ENCODE results near the gene FNDC1. TPM values are rescaled to one million over a fixed set of nuclear protein-coding genes. Genes with fewer than 3 reads are reported as not detected.

FNDC1 gene
- total and polyA plus RNA-seq, 10 of the 15 experiments (the other 5 are each of a cell fraction or from before 2014, with no cell fraction given) = not detected

GRCh38 chr6:159221486-159222170 is 52.4 kb downstream of the FNDC1 start:
- Histone ChIP-seq H3K4me2 (ENCODE audit: control insufficient read depth, insufficient read depth) (no peak overlapping the region), H3K79me2 (ENCODE audit: control insufficient read depth, insufficient read depth, low read length) (no peaks in the 10 kb centered on the region), H3K4me3 (no peak overlapping the region), H3K36me3 (ENCODE audit: control insufficient read depth in 2 of 2, insufficient read depth in 2 of 2, low read length in 1 of 2) (no peaks in the 10 kb centered on the region), H3K9ac (ENCODE audit: control insufficient read depth, insufficient read depth, low read length) (no peak overlapping the region), H2AFZ (ENCODE audit: control insufficient read depth, low read depth, low read length) (no peak overlapping the region), H3K9me3 (replicated peaks; ENCODE audit: control insufficient read depth, insufficient read depth, low read length) (no peaks in the 10 kb centered on the region), H3K27me3 (replicated peaks in 1 of 2; ENCODE audit: control insufficient read depth in 2 of 2, insufficient read depth in 2 of 2, low read length in 1 of 2) (peaks cover 5 to 6% of the 10 kb centered on the region in 2 experiments; a peak in 3 of 4 replicates), H3K27ac (ENCODE audit: control insufficient read depth, insufficient read depth) (no peak overlapping the region), H4K20me1 (ENCODE audit: control insufficient read depth, insufficient read depth) (no peaks in the 10 kb centered on the region), H3K4me1 (ENCODE audit: control insufficient read depth, insufficient read depth, low read length) (no peaks in the 10 kb centered on the region)
- BruUV-seq (replicated peaks) = no TSS peak
- CTCF ChIA-PET = no interaction called here
- SMC1A ChIA-PET (ENCODE audit: uncharacterized antibody, unreplicated experiment) = no interaction called here
- in situ Hi-C loops (cut with MboI) (no loop called here), intact Hi-C loops (cut with micrococcal nuclease; ENCODE audit: unreplicated experiment) (no loop called here)
- RAD21 ChIA-PET (ENCODE audit: unreplicated experiment) = no interaction called here
- no peak for DNase-seq (ENCODE audit: low read depth, low spot score)
- POLR2A ChIA-PET = no interaction called here
- FAIRE-seq = no peak
- under 1% methylated on average over 12 of the region's 12 CpGs for WGBS (ENCODE audit: insufficient coverage, insufficient replicate concordance, low lambda C conversion rate, missing lambda C conversion rate)
- ATAC-seq = no peak
- TF ChIP-seq ZBTB11 (CRISPR knock-in tag; IDR thresholded peaks at IDR 0.05) (no peak), ZZZ3 (IDR thresholded peaks at IDR 0.05; ENCODE audit: control insufficient read depth, insufficient read length, low read depth) (no peak), SRF (IDR thresholded peaks at IDR 0.05; ENCODE audit: low read depth in 2 of 2, low read length in 2 of 2) (no peak), SUZ12 (IDR thresholded peaks at IDR 0.05; ENCODE audit: unreplicated experiment) (no peak), CUX1 (IDR thresholded peaks at IDR 0.05; ENCODE audit: insufficient replicate concordance, low read depth, low read length) (no peak), JUND (IDR thresholded peaks at IDR 0.05; ENCODE audit: low read depth, low read length) (no peak), PRDM15 (CRISPR knock-in tag; IDR thresholded peaks at IDR 0.05) (no peak), ETV6 (conservative IDR thresholded peaks at IDR 0.05 in 1 of 2, IDR thresholded peaks at IDR 0.05 in 1 of 2; ENCODE audit: borderline replicate concordance in 1 of 2, low read depth in 1 of 2) (no peak)
